ENCODE data around the gene NSUN6.

NSUN6 gene

DNA sequence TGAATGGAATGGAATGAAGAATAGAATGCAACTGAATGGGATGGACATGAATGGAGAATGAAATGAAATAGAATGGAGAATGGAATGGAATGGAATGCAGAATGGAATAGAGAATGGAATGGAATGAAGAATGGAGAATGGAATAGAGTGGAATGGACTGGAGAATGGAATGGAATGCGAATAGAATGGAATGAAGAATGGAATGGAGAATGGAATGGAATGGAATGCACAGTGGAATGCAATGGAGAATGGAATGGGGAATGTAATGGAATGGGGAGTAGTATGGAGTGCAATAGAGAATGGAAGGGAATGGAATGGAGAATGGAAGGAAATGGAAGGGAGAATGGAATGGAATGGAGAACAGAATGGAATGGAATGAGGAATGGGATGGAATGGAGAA, 93.4 kb downstream of the NSUN6 start:
- DNase-seq: no peak

DNA sequence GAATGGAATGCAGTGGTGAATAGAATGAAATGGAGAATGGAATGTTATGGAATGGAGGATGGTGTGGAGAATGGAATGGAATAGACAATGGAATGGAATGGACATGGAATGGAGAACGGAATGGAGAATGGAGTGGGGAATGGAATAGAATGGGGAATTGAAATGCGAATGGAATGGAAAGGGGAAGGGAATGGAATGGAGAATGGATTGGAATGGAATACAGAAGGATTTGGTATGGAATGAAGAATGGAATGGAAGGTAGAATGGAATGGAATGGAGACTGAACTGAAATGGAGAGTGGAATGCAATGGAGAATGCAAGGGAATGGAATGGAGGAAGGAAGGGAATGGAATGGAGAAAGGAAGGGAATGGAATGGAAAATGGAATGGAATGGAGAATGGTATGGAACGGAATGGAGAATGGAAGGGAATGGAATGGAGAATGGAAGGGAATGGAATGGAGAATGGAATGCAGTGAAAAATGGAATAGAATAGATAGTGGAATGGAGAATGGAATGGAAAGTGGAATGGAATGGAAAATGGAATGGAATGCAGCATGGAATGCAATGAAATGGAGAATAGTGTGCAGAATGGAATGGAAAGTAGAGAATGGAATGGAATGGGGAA, 94.8 kb downstream of the NSUN6 start:
- DNase-seq: no peak

DNA sequence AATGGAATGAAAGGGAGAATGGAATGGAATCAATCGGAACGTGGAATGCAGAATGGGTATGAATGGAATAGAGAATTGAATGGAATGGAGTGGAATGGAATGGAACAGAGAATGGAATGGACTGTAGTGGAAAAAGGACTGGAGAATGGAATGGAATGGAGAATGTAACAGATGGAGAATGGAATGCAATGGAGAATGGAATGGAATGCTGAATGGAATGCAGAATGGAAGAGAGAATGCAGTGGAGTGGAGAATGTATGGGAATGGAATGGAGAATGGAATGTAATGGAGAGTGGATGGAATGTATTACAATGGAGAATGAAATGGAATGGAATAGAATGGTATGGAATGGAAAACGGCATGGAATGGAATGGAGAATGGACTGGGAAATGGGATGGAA, 96.9 kb downstream of the NSUN6 start:
- DNase-seq: no peak

DNA sequence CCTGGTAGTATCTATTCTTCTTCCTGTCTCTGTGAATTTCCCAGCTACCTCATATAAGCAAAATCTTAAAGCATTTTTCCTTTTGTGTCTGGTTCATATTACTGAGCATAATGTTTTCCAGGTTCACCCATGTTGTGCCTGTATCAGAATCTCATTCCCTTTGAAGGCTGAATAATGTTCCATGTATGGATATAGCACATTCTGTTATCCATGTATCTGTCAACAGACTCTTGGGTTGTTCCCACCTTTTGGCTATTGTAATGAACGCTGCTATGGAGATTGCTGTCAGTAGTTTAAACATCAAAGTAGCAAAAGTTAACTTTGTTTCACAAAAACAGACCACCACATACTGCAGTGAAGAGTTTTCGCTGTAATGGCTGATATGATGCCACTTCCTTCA, 99.9 kb downstream of the NSUN6 start:
- no peak for DNase-seq

DNA sequence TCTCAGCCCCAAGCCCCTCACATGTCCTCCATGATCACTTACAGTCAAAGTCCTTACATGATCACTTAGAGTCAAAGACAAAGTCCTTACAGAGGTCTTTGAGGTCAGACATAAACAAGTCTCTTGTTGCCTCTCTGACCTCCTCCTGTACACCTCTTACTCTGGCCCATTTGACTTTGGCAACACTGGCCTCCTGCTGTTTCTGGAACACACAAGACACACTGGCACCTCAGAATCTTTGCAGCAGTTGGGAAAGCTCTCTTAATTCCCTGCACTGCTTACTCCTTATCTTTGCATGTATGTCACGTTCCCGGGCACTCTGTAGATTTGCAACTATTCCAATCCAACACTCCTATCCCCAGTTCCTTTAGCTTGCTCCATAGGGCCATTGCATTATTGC, 102.3 kb downstream of the NSUN6 start:
- no peak for DNase-seq

DNA sequence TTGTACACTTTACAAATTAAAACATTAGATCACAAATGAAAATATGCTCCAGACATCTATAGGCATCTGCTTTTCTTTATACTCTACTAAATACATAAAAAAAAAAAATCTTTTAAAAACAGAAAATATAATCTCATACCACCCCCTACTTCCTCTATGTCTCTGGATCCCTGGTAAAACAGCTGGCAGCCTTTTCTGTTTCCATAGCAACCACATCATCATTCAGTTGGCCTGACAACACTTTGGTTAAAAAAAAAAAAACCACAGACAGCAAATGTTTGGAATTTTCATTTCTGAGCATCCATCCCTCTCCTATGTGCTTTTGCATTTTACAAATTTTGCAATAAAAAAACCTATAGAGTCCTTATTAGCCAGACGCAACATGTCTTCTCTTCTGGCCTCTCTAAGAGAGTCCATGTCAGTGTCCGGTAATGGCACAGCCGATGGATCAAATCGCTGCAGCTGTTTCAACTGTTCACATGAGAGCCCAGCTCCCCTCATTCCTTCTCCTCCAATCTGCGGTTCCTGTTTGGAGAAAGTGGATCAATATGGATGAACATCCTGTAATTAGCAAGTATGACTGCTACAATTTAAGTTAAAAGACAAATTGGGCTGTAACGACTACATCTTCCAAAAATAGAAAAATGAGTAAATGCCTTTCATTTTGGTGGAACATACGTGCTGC, 105.6 kb downstream of the NSUN6 start:
- no peak for DNase-seq

DNA sequence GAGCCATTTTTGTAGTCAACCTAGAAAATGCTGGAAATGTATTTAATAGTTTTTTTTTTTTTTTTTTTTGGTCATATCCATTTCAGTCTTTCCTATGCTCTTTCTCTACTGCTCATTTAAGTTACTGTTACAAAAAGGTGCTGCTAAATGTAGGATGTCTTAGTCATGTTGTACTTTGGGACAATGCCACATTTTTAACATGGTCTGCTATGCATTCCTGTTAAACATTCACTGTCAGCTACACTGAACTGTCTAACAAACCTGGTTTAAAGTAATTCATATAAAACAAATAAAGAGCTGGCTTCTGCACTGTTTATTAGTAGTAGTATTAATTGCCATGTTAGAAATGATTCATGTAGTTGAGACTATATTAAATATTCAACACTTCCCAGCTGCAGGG, 108.6 kb downstream of the NSUN6 start:
- no peak for DNase-seq

DNA sequence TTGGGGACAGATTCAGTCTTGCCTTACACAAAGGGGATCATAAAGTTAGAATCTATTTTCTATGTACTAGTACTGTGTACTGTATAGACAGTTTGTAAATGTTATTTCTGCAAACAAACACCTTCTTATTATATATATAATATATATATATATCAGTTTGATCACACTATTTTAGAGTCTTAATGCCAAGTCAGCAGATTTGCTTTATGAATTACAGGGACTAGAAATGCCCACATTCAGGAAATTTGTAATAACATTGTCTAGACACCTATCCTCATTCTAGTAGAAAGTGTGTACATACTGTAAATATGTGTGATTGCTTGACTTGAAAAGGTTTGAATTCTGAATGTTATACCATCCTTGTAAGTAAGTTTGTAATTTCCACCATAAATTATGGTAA, 111.2 kb downstream of the NSUN6 start:
- no peak for DNase-seq

DNA sequence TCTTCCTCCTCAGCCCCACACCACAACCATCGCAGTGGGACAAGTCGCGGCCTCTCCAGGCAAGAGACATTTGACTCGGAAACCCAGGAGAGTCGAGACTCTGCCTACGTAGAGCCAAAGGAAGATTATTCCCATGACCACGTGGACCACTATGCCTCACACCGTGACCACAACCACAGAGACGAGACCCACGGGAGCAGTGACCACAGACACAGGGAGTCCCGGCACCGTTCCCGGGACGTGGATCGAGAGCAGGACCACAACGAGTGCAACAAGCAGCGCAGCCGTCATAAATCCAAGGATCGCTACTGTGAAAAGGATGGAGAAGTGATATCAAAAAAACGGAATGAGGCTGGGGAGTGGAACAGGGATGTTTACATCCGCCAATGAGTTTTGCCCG, 112.1 kb downstream of the NSUN6 start:
- no peak for DNase-seq

DNA sequence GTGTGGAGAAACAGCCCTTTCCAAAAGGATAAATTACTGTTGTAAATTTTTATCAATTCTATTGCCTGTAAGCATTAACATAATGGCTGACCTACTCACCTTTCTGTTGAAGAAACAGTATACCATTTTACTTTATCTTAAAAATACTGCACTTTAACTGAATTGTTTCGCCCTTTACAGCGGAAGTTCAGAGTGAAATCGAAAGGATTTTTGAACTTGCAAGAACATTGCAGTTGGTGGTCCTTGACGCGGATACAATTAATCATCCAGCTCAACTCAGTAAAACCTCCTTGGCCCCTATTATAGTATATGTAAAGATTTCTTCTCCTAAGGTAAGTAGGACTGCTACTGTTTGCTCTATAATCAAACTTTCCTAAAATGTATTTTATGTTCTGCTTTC, 117.5 kb downstream of the NSUN6 start:
- no peak for DNase-seq

DNA sequence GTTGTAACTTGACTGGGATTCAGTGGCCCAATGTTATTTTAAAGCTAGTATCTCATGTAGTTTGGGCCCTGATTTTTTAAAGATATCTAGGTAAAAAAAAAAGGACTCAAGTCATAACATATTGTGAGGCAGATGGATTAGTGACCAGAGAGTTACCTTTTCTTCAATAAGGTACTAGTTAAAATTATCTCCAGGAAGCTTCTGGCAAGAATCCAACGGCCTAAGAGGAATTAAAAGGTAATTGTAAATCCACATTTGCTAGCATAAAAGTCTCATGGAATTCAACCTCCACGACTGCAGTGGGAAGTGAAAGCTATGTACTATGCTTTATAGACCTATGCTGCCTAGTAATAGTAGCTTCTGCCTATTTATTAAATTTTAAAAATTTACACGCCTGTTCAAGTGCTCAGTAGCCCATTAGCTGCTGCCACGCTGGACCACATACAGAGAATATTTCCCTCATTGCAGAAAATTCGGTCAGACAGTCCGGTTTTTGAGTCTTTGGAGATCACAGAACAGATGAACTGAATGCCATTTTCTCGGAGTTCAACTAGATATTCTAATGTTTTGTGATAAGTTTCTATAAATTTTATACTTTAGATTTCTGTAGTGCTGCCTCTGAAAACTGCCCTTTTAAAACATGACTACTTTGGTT, 118.4 kb downstream of the NSUN6 start:
- no peak for DNase-seq

DNA sequence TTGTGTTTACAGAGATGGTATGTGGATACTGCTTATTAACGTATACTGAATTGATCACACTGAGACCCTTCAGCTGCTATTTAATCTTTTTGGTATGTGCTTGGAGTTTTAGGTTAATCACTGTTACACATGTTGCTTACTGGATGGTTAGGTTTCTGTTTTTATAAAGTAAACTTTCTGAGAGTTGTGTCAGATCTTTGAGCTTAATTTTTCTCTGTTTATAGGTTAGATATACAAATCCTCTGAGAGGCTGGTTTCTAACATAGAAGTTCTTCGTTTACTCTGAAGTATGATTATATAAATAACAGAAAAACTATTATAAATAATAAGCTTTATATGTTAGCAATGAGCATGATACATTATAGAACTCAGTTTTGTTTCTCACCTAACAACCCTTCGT, 123.1 kb downstream of the NSUN6 start:
- no peak for DNase-seq

DNA sequence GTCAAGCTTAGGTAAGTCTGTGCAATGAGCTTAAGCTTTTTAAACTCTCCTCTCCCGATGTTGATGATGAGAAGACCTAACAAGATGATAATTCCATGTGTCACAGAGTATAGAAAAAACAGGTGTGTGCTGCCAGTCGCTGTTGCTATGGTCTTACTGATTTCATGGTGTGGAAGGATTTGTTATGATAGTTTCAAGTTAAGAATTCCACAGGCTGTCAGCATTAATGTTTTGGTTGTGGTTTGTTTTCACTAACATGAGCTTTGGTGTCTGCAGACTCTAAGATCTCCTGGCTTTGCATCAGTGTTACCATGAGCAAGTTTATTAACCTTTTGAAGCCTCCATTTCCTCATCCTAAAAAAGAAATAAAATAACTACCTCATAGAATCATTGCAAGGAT, 123.7 kb downstream of the NSUN6 start:
- DNase-seq: no peak

DNA sequence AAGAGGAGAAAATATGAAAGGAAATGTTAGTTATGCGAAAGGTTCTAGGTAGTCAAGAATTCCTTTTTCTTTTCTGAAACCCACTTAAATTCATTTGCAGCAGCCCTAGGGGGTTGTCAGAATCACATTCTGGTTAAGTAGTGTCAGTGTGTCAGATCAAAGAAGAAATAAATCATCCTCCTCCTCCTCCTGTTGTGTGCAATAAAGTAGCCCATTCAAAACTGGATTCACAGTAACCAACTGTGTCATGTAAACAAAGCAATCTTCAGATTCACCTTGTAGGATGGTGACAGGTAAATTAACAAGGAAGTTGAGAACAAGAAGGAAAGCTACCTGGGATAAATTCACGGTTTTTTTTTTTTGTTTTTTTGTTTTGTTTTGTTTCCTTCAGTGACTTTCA, 127.5 kb downstream of the NSUN6 start:
- DNase-seq: no peak

DNA sequence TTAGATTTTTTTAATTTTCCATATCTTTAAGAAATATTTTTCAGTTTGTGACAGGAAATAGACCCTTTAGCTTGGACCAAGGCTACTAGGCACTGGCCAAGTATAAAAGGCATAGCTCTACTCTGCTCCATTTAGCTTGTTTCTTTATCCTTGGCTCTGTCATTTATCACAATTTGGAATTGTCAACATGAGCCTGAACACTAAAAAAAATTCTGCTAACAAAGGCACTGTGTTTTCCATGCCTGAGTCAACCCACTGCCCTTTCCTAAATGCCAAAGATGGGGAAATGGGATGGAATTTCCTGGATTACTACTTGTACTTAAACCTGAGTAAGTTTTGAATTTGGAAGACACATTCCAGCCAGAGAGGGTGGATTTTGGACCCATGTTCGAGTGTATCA, 128.4 kb downstream of the NSUN6 start:
- no peak for DNase-seq

DNA sequence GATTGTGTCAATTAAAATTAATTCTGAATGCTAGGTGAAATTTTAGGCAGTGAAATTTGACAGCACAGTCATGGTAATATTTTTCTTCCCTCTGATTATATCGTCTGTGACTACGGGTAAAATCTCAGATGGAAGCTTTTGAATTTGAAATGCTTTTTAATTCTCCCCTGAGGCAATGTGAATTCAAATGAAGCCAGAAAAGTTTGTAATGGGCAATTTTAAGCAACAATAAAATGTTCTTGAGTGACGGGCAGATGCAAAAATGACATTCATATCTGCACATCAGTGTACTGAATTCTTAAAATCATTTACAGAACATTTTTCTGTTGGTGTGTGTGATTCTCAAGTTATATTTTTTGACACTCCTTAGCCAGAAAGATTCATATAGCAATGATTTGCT, 134.5 kb downstream of the NSUN6 start:
- no peak for DNase-seq

DNA sequence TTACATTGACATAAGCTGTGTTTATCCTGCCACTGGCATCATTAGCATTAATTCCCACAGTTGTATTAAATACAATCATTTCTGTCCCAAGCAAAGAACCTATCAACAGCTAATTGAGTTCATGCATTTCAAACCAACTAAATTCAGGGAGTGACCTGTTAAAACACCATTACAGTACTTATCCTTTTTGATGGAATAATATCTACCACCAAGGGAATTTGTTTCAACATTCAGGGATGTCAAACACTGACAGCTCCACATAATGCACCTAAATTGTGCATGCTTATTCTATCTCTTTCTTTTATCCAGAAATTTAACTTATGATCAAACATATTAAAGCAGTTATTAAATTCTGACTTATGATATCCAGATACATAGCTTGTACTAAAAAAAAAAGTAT, 136.8 kb downstream of the NSUN6 start:
- DNase-seq: no peak

DNA sequence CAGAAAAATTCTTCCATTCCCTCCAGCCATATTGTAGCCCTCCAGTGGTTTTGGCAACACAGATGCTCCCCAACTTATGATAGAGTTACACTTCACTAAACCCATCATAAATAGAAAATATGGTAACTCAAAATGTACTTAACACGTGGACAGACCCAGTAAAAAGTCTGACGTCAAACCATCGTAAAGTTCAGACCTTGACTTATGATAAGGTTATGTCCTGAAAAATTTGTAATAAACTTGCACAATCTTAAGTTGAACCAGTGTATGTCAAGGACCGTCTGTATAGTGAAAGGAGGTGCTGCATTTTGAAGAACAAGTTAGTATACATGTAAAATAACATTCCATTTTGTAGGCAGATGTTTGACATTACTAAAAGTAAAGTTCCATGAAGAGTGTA, 142.8 kb downstream of the NSUN6 start:
- DNase-seq: no peak

DNA sequence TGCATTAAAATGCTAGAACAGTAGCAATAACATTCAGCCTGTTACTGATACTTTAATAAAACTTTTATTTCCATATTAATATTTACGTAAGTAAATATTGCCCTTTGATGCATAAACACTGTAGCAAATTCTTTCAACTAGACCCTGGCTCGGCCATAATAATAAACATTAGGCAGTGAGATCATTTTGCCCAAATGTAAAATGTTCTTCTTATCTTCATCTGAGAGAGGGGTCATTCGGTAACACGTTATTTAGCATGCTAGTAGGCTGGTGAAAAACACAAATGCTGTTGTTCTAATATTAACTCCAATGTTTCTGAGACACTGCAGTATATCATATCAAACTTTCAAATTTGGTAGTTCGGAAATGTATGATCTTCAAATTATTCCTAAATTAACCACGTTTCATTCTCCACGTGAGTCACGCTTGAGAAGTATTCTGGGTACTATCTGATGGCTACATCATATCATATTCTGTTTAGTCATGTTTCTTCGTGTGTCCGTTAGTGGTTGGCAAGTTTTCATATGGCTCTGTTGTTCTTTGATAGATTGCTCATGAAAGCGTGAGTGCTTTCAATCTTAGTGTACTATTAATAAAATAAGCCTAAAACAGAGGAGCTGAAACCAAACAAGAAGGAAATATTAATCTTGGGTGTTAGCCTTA, 145.8 kb downstream of the NSUN6 start:
- DNase-seq: no peak

DNA sequence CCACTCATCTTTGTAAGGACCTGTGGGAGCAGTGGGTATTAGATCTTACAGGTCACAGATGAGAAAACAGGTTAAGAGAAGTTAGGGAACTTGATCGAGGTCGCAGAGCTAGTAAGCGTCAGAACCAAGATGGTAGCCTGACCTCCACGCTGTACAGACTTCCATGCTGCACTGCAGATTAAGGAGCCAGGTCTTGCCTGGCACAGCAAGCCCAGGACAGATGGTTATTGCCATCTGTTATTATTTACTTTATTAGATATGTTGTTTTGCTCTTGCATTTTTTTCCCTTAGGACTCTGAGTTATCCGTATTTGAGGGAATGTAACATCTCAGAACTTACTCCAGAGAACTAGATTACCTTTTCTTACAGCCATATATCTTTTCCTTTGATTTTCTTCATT, 147.2 kb downstream of the NSUN6 start:
- DNase-seq: no peak

DNA sequence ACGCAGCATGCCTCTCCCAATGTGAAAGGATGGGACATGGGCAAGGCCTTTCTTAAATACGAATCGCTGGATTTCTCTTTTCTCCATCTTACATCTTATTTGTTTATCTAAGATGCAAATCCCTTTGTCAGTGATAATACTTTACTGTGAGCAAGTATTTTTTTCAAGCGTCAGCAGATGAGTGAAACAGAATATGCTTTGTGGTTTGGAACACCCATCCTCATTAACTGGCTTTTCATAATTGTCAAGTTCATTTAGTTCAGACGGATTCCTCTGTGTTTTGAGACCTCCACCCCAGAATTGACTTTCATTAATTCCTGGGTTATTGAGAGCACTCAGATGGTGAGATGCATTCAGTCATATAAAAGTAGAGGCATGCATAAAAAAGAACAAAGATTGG, 149.8 kb downstream of the NSUN6 start:
- DNase-seq: no peak

DNA sequence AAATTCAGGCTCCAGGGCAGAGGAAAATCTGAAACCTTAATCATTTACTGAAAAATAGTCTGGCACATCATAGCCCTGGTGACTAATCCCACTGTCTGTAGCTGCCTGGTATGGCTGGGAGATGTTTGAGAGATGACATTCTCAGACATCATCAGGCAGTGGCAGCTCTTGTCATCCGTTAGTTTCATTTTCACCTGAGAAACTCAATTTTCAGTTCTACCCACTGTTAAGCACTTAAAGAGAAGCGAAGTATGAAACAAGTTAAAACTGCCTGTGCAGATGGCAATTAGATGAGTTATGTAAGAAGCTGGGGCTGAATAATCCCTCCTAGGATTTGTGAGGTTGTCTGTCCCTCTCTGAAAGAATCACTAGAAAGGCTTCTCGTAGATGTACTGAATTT, 150.2 kb downstream of the NSUN6 start:
- DNase-seq: no peak

DNA sequence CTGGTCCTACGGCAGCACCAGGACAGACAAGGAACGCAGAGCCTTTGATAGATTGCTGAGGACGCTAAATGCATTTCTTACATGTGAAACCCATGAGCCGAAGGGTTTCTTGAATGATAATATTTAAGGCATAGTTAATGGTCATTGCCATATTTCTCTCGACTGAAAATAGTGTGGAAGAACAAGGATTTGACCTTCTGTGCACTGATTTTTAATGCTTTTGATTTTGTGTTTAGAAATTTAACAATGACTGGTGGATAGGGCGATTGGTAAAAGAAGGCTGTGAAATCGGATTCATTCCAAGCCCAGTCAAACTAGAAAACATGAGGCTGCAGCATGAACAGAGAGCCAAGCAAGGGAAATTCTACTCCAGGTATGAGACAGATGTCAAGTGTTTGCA, 150.8 kb downstream of the NSUN6 start:
- no peak for DNase-seq

DNA sequence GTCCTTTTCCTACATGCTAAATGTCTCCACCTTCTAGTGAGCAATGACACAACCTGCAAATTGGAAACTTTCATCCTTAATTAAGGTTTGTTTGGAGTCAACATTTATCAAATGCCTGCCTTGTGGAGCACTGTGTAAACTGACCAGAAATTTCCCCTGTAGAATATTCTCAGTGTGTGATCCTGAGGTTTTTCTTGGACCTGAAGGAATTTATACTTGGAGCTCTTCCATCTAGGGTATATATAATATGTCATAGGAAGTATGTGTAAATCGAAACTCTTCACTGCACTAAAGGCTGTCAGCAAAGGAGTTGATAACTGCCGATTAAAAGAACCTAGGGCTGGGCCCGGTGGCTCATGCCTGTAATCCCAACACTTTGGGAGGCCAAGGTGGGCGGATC, 152.4 kb downstream of the NSUN6 start:
- no peak for DNase-seq
